Stimulated activated CD4-positive, alpha-beta T cell treated with anti-CD3 and anti-CD28 coated beads, Interleukin-2, amount 100 ng/mL, for 4 hours (primary cell): ENCODE results near the gene BCL6.
A peak's percentile ranks its signal among the peaks of the same experiment; 100 is the strongest.
"Not testable (repeated sequence)": the region's sequence is repeated elsewhere in the genome, so short reads cannot be mapped to it uniquely, and the experiment has no call there.

Source experiments
- DNase-seq: peaks from one replicate; pipeline ENCODE4 v3.0.0-alpha.2; 2020; ENCODE audit warnings: low read depth

The BCL6 gene

DNA sequence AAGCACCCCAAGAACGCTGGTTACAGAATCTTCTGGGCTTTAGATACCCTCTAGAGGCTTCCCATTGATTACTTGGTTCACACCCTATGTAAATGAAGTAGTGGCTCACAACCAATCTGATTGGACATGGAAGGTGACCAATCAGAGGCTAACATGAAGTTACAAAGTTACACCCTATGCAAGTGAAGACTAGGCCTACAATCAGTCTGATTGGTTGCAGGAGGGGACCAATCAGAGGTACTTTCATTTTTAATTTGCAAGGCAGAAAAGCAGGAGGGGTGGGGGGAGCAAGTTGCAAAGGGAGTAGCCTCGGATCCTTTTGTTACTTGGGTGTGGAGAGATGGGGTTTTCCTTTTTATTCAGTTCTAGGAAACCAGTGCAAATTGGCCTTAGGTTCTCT lies 31.8 kb downstream of the BCL6 start:
- no peak for DNase-seq

GRCh38 chr3:187709155-187709554 lies 36.1 kb downstream of the BCL6 start:
- no peak for DNase-seq

GRCh38 chr3:187708696-187709095 lies 36.6 kb downstream of the BCL6 start:
- no peak for DNase-seq

DNA sequence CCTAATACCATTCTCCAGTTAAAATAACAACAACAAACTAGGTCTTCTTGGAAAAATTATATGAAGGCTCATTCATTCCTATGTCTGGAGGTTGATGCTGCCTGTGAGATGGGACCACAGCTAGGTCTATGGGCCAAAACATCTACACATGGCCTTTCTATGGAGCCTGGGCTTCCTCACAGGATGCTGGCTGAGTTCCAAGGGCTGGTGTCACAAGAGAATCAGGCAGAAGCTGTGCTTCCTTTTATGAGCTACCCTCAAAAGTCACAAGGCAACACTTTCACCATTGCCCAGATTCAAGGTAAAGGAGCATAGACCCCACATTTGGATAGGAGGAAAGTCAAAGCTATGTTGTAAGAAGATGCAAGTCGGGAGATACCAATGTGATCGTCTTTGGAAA lies 38.3 kb downstream of the BCL6 start:
- DNase-seq = no peak

GRCh38 chr3:187705164-187705563 lies 40.1 kb downstream of the BCL6 start:
- no peak for DNase-seq

DNA sequence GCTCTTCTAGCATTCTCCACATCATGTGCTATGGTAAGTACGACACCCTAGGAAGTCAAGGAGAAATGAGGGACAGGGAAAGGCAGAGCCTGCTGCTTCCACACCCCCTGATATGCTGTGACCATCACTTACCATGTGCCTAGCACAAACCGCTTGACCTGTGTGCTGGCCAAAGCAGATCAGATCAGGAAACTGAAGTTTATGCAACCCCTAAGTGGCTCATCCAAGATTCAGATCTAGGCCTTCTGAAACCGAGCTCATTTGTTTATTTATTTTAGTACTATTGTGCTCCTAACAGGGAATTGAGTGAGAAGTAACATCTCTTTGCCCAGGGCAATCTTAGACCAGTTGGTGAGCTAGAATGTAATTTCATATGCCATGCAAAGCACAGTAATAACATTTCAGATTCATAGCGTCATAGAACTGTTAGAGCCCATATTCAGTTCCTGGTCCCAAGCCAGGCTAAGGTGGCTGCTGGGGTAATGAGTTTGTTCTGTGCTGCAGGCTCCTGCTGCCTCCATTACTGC lies 42.7 kb downstream of the BCL6 start, which contains the start of gene RTP2:
Gene RTP2 (minus strand): TSS at position 51 of the 527 bp plus-strand sequence. CDS start 429 bp downstream, outside the sequence.
- DNase-seq = no peak

DNA sequence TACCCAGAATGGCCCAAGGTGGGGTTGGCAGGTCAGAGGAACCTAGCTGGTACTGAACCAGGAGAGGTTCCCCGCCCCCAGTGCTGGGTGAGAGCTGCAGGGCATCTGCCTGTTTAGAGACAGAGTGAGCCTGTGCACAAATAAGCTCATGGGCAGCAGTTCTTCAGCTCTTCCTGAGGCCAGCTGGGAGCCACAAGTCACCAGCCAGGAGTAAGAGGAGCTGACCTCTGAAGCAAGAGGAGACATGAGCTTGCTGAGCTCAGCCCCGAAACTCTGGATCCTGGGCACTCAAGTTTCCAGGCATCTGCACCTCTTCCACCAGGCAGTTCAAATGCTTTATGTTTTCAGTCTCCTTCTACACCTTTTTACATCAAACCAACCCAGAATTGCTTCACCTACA lies 45.0 kb downstream of the BCL6 start:
- DNase-seq = no peak

DNA sequence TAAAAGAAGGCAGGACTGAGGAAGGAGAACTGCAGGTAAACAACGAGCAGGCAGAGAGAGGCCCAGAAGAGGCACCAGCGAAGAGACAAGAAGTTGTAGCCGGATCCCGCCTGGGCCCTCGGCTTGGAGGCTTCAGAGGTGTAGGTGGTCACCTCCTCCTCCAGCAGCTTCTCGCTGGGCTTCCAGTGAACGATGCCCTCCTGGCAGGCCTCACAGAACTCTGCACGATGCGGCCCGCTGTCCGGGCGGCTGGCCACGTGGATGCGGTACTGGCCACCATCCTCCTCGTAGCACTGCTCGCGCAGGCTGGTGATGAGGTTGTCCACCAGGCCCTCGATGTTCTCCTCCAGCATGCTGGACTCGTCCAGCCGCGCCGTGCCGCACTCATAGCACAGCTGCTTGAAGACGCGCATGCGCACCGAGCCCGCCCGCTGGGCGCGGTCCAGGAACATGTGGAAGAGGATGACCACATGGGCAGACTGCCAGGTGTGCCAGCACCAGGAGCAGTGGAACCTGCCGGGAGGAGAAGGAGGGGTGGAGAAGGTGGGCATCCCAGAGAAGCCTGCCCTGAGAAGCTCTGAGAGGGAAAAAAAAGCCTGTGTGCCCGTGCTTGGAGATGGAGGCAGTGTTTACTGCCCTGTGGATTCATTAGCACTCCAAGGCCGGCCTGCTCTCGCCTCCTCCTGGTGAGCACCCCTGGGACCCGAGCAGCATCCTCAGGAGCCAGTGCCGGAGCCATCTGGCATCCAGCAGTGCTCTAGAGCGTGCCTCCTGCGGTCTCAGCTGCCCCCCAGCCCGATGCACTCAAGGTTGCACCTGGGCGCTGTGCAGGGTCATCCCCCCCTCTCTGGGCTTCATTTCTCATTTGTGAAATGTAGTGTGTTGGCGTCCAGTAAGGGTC lies 46.5 kb downstream of the BCL6 start:
- DNase-seq = no peak

GRCh38 chr3:187696021-187696420 lies 49.2 kb downstream of the BCL6 start:
- no peak for DNase-seq

- no peak for DNase-seq
Observed at GRCh38 chr3:187695449-187695848, 49.8 kb downstream of the BCL6 start.

DNA sequence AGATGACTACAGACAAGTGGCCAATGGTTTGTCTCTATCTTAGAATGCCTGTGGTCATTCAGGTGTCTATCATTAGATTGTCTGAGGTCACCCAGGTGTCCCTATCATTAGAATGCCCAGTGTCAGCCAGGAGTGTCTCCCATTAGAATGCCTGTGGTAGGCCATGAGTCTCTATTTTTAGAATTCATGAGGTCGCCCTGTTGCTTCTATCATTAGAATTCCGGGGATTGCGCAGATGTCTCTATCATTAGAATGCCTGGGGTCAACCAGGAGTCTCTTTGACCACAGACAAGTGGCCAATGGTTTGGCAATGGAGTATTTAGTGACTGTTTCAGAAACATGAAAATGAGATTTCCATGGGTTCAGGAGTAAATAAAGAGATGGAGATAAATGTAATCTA lies 50.5 kb downstream of the BCL6 start:
- no peak for DNase-seq

GRCh38 chr3:187693431-187693830 lies 51.8 kb downstream of the BCL6 start:
- DNase-seq = no peak

DNA sequence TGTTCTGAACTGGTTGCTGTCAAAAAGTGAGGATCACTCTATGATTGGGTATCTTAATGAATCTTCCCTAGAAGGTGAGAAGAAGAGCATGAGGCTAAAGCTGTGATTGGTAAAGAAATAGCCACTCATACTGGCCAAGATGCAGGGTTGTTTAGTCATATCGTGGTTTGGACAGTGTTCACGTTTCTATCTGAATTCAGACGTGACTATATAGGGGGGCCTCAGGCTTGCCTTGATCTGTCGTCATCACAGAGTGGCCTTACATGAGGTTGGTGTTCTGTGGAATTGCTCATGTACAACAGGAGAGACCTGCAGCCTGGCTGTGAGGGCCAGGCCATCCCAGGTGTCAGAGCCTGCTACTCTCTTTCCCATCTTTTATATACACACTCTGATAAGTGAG lies 55.3 kb downstream of the BCL6 start:
- DNase-seq = no peak

- no peak for DNase-seq
Observed at GRCh38 chr3:187686621-187687273, 58.5 kb downstream of the BCL6 start.

- no peak for DNase-seq
Observed at GRCh38 chr3:187685948-187686347, 59.3 kb downstream of the BCL6 start.

GRCh38 chr3:187684880-187685279 lies 60.4 kb downstream of the BCL6 start:
- DNase-seq = no peak

DNA sequence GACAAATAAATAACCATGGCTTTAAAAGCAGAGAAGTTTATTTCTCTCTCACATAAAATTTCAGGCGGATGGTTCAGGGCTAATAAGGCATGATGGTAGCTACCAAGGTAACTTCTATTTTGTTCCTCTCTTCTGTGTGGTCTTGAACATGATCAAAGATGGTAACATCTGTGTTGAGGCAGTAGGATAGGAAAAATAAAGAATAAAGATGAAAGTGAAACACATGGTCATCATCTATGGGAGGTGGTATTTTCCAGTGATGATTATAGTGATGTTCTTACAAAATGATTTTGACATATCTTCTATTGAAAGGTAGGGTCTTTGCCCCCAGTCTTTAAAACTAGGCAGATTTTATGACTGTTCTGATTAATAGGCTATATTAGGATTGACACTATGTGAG lies 60.8 kb downstream of the BCL6 start:
- no peak for DNase-seq

GRCh38 chr3:187681756-187682155 lies 63.5 kb downstream of the BCL6 start:
- not testable (repeated sequence) for DNase-seq

DNA sequence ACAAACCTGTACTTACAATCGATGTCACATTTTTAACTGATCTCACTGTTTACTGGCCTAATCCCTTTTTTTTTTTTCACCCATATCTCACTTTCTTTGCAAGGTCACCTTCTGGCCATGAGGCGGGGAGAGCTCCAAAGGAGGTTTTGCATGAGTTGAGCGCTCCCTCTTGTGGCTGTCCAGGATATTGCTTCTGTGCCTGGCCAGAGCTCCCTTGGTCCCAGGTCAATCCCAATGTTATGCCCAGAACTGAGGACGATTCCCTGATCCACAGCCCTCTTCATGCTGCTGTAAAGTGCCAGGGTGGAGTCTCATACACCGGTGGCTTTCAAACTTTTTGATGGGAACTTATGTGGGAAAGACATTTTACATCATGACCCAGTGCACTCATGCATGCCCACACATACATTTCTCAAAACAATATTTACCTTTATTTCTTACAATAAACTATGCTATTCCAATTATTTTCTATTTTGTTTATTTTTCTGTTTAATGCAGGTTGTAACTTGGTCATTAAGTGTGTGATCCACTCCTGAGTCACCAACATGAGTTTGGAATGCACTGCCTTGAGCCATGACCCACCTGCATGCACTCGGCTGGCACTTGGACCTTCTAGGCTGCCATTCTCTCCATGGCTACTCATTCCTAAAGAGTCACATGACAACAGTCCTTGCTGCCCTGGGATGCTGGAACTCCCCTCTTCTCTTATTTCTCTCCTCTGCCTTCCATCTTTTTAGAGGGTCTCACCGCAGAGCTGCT lies 65.5 kb downstream of the BCL6 start:
- peak; percentile 41 for DNase-seq

- DNase-seq = peak; percentile 7
Observed at GRCh38 chr3:187678726-187679268, 66.5 kb downstream of the BCL6 start.

DNA sequence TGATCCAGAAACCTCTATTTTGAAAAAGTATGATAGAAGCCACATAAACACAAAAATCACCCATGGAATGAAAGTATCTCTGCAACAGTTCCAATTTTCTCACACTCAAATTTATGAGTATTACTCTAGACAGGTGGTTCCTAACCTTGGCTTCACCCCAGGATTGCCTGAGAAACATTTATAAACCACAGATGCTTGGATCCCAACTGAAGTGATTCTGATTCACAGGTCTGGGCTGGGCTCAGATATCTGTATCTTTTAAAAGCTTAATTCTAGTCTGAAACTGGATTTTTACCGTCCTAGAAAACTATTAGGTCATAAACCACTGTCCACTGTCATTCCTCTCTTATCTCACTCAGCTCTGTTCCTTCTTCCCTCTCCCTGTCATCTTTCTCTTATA lies 67.7 kb downstream of the BCL6 start:
- DNase-seq = no peak

GRCh38 chr3:187673012-187673411 lies 72.3 kb downstream of the BCL6 start:
- DNase-seq = no peak
